ENCODE measurements around the gene MSN.

The MSN gene

GRCh38 chrX:65689377-65689776 lies 21.9 kb downstream of the MSN start:
- H3K4me1 ChIP-seq (ENCODE audit: control insufficient read depth in 2 of 2, insufficient read depth in 2 of 2, low read length in 2 of 2), result peaks cover 0 to 10% of the 10 kb centered on the region in 2 donors
- H3K27me3 ChIP-seq (ENCODE audit: control insufficient read depth in 2 of 2, insufficient read depth in 2 of 2, low read length in 2 of 2), result peaks cover 0 to 4% of the 10 kb centered on the region in 2 donors
- H3K4me3 ChIP-seq (ENCODE audit: low read length in 2 of 2), result no peak overlapping the region
- H3K9ac ChIP-seq (ENCODE audit: low read depth in 1 of 2, low read length in 2 of 2), result no peak overlapping the region
- H3K27ac ChIP-seq (ENCODE audit: low read depth in 2 of 2, low read length in 2 of 2), result no peak overlapping the region
- H3K9me3 ChIP-seq (ENCODE audit: control insufficient read depth in 2 of 2, low read length in 2 of 2), result no peaks in the 10 kb centered on the region
- H3K36me3 ChIP-seq (ENCODE audit: control insufficient read depth in 2 of 2, insufficient read depth in 2 of 2, low read length in 2 of 2), result no peaks in the 10 kb centered on the region

- H3K9me3 ChIP-seq (ENCODE audit: control insufficient read depth in 2 of 2, low read length in 2 of 2), result no peaks in the 10 kb centered on the region
- H3K27ac ChIP-seq (ENCODE audit: low read depth in 2 of 2, low read length in 2 of 2), result peak overlapping the region; percentile 17 to 18
- no peaks in the 10 kb centered on the region for H3K36me3 ChIP-seq (ENCODE audit: control insufficient read depth in 2 of 2, insufficient read depth in 2 of 2, low read length in 2 of 2)
- no peak overlapping the region for H3K4me3 ChIP-seq (ENCODE audit: low read length in 2 of 2)
- peaks cover 0 to 10% of the 10 kb centered on the region in 2 donors for H3K4me1 ChIP-seq (ENCODE audit: control insufficient read depth in 2 of 2, insufficient read depth in 2 of 2, low read length in 2 of 2)
- H3K27me3 ChIP-seq (ENCODE audit: control insufficient read depth in 2 of 2, insufficient read depth in 2 of 2, low read length in 2 of 2), result peaks cover 0 to 4% of the 10 kb centered on the region in 2 donors
- no peak overlapping the region for H3K9ac ChIP-seq (ENCODE audit: low read depth in 1 of 2, low read length in 2 of 2)
Observed at GRCh38 chrX:65690057-65690855, 22.8 kb downstream of the MSN start.

GRCh38 chrX:65695849-65696449 lies 28.5 kb downstream of the MSN start:
- peaks cover 7 to 18% of the 10 kb centered on the region in 2 donors for H3K4me1 ChIP-seq (ENCODE audit: control insufficient read depth in 2 of 2, insufficient read depth in 2 of 2, low read length in 2 of 2)
- peak overlapping the region in 1 of 2 donors; percentile 13 for H3K4me3 ChIP-seq (ENCODE audit: low read length in 2 of 2)
- H3K9ac ChIP-seq (ENCODE audit: low read depth in 1 of 2, low read length in 2 of 2), result no peak overlapping the region
- peak overlapping the region in 1 of 2 donors; percentile 74 for H3K27ac ChIP-seq (ENCODE audit: low read depth in 2 of 2, low read length in 2 of 2)
- peaks cover 0 to 4% of the 10 kb centered on the region in 2 donors for H3K27me3 ChIP-seq (ENCODE audit: control insufficient read depth in 2 of 2, insufficient read depth in 2 of 2, low read length in 2 of 2)
- H3K36me3 ChIP-seq (ENCODE audit: control insufficient read depth in 2 of 2, insufficient read depth in 2 of 2, low read length in 2 of 2), result no peaks in the 10 kb centered on the region
- no peaks in the 10 kb centered on the region for H3K9me3 ChIP-seq (ENCODE audit: control insufficient read depth in 2 of 2, low read length in 2 of 2)

- Histone ChIP-seq H3K27me3 (ENCODE audit: control insufficient read depth in 2 of 2, insufficient read depth in 2 of 2, low read length in 2 of 2) (peaks cover 0 to 2% of the 10 kb centered on the region in 2 donors), H3K9ac (ENCODE audit: low read depth in 1 of 2, low read length in 2 of 2) (peak overlapping the region in 1 of 2 donors; percentile 11), H3K4me1 (ENCODE audit: control insufficient read depth in 2 of 2, insufficient read depth in 2 of 2, low read length in 2 of 2) (peaks cover 7 to 18% of the 10 kb centered on the region in 2 donors), H3K27ac (ENCODE audit: low read depth in 2 of 2, low read length in 2 of 2) (peak overlapping the region; percentile 39 to 74), H3K36me3 (ENCODE audit: control insufficient read depth in 2 of 2, insufficient read depth in 2 of 2, low read length in 2 of 2) (no peaks in the 10 kb centered on the region), H3K9me3 (ENCODE audit: control insufficient read depth in 2 of 2, low read length in 2 of 2) (no peaks in the 10 kb centered on the region), H3K4me3 (ENCODE audit: low read length in 2 of 2) (peak overlapping the region in 1 of 2 donors; percentile 9)
Observed at GRCh38 chrX:65696613-65697012, 29.2 kb downstream of the MSN start.

- Histone ChIP-seq H3K4me3 (ENCODE audit: low read length in 2 of 2) (peak overlapping the region in 1 of 2 donors; percentile 9), H3K4me1 (ENCODE audit: control insufficient read depth in 2 of 2, insufficient read depth in 2 of 2, low read length in 2 of 2) (peaks cover 7 to 18% of the 10 kb centered on the region in 2 donors), H3K9ac (ENCODE audit: low read depth in 1 of 2, low read length in 2 of 2) (no peak overlapping the region), H3K9me3 (ENCODE audit: control insufficient read depth in 2 of 2, low read length in 2 of 2) (no peaks in the 10 kb centered on the region), H3K36me3 (ENCODE audit: control insufficient read depth in 2 of 2, insufficient read depth in 2 of 2, low read length in 2 of 2) (no peaks in the 10 kb centered on the region), H3K27me3 (ENCODE audit: control insufficient read depth in 2 of 2, insufficient read depth in 2 of 2, low read length in 2 of 2) (peaks cover 0 to 2% of the 10 kb centered on the region in 2 donors), H3K27ac (ENCODE audit: low read depth in 2 of 2, low read length in 2 of 2) (peak overlapping the region; percentile 52 to 74)
Observed at GRCh38 chrX:65697211-65697641, 29.8 kb downstream of the MSN start.

GRCh38 chrX:65697915-65698796 lies 30.7 kb downstream of the MSN start:
- Histone ChIP-seq H3K4me1 (ENCODE audit: control insufficient read depth in 2 of 2, insufficient read depth in 2 of 2, low read length in 2 of 2) (peaks cover 7 to 18% of the 10 kb centered on the region in 2 donors), H3K36me3 (ENCODE audit: control insufficient read depth in 2 of 2, insufficient read depth in 2 of 2, low read length in 2 of 2) (no peaks in the 10 kb centered on the region), H3K27me3 (ENCODE audit: control insufficient read depth in 2 of 2, insufficient read depth in 2 of 2, low read length in 2 of 2) (peaks cover 0 to 2% of the 10 kb centered on the region in 2 donors), H3K27ac (ENCODE audit: low read depth in 2 of 2, low read length in 2 of 2) (peak overlapping the region; percentile 52 to 74), H3K9me3 (ENCODE audit: control insufficient read depth in 2 of 2, low read length in 2 of 2) (no peaks in the 10 kb centered on the region), H3K4me3 (ENCODE audit: low read length in 2 of 2) (no peak overlapping the region), H3K9ac (ENCODE audit: low read depth in 1 of 2, low read length in 2 of 2) (peak overlapping the region in 1 of 2 donors; percentile 15)

GRCh38 chrX:65702956-65703355 lies 35.5 kb downstream of the MSN start:
- peaks cover 3 to 9% of the 10 kb centered on the region in 2 donors for H3K4me1 ChIP-seq (ENCODE audit: control insufficient read depth in 2 of 2, insufficient read depth in 2 of 2, low read length in 2 of 2)
- no peak overlapping the region for H3K27ac ChIP-seq (ENCODE audit: low read depth in 2 of 2, low read length in 2 of 2)

GRCh38 chrX:65705439-65705838 lies 38.0 kb downstream of the MSN start:
- Histone ChIP-seq H3K27ac (ENCODE audit: low read depth in 2 of 2, low read length in 2 of 2) (peak overlapping the region in 1 of 2 donors; percentile 20), H3K4me3 (ENCODE audit: low read length in 2 of 2) (no peak overlapping the region), H3K36me3 (ENCODE audit: control insufficient read depth in 2 of 2, insufficient read depth in 2 of 2, low read length in 2 of 2) (no peaks in the 10 kb centered on the region), H3K4me1 (ENCODE audit: control insufficient read depth in 2 of 2, insufficient read depth in 2 of 2, low read length in 2 of 2) (peaks cover 3 to 8% of the 10 kb centered on the region in 2 donors), H3K27me3 (ENCODE audit: control insufficient read depth in 2 of 2, insufficient read depth in 2 of 2, low read length in 2 of 2) (no peaks in the 10 kb centered on the region), H3K9ac (ENCODE audit: low read depth in 1 of 2, low read length in 2 of 2) (no peak overlapping the region), H3K9me3 (ENCODE audit: control insufficient read depth in 2 of 2, low read length in 2 of 2) (no peaks in the 10 kb centered on the region)

More at GRCh38 chrX:65702956-65703355, 35.5 kb downstream of the MSN start:
- no peak overlapping the region for H3K9ac ChIP-seq (ENCODE audit: low read depth in 1 of 2, low read length in 2 of 2)
- no peaks in the 10 kb centered on the region for H3K27me3 ChIP-seq (ENCODE audit: control insufficient read depth in 2 of 2, insufficient read depth in 2 of 2, low read length in 2 of 2)
- no peaks in the 10 kb centered on the region for H3K36me3 ChIP-seq (ENCODE audit: control insufficient read depth in 2 of 2, insufficient read depth in 2 of 2, low read length in 2 of 2)
- no peaks in the 10 kb centered on the region for H3K9me3 ChIP-seq (ENCODE audit: control insufficient read depth in 2 of 2, low read length in 2 of 2)
- H3K4me3 ChIP-seq (ENCODE audit: low read length in 2 of 2), result no peak overlapping the region

- Histone ChIP-seq H3K4me3 (ENCODE audit: low read length in 2 of 2) (no peak overlapping the region), H3K9me3 (ENCODE audit: control insufficient read depth in 2 of 2, low read length in 2 of 2) (no peaks in the 10 kb centered on the region), H3K4me1 (ENCODE audit: control insufficient read depth in 2 of 2, insufficient read depth in 2 of 2, low read length in 2 of 2) (peaks cover 3 to 8% of the 10 kb centered on the region in 2 donors), H3K9ac (ENCODE audit: low read depth in 1 of 2, low read length in 2 of 2) (no peak overlapping the region), H3K27me3 (ENCODE audit: control insufficient read depth in 2 of 2, insufficient read depth in 2 of 2, low read length in 2 of 2) (no peaks in the 10 kb centered on the region), H3K36me3 (ENCODE audit: control insufficient read depth in 2 of 2, insufficient read depth in 2 of 2, low read length in 2 of 2) (no peaks in the 10 kb centered on the region), H3K27ac (ENCODE audit: low read depth in 2 of 2, low read length in 2 of 2) (peak overlapping the region in 1 of 2 donors; percentile 32)
Observed at GRCh38 chrX:65706041-65706828, 38.8 kb downstream of the MSN start.
